Astrocyte (in vitro differentiated cells and primary cell): ENCODE data around the gene SUSD6. TPM values are rescaled to one million over a fixed set of nuclear protein-coding genes. Genes with fewer than 3 reads are reported as not detected.

ENCODE experiments used
- DNase-seq: peaks from one replicate; pipeline ENCODE4 v3.0.0-alpha.2; 2010; ENCODE audit warnings: low read depth
- FAIRE-seq: peaks from 2 replicates; lab custom pipeline; 2011; peaks lifted over from hg19 to GRCh38; lab: Jason Lieb, UNC
- H2AFZ ChIP-seq: 2 replicates; pipeline ENCODE4 v1.6.0; 2012; ENCODE audit warnings: low read depth, low read length, inconsistent platforms
- H3K27ac ChIP-seq: 2 replicates; pipeline ENCODE4 v1.5.1; 2011; ENCODE audit warnings: low read depth, low read length, inconsistent platforms
- H3K27me3 ChIP-seq: 2 replicates; pipeline ENCODE4 v1.6.0; 2011; ENCODE audit warnings: low read length, inconsistent platforms; ENCODE audit not compliant: insufficient read depth
- H3K36me3 ChIP-seq: 2 replicates; pipeline ENCODE4 v1.5.1; 2011; ENCODE audit warnings: low read length, inconsistent platforms; ENCODE audit not compliant: insufficient read depth
- H3K4me1 ChIP-seq: 2 replicates; pipeline ENCODE4 v1.5.1; 2011; ENCODE audit warnings: low read length, inconsistent platforms; ENCODE audit not compliant: insufficient read depth
- H3K4me2 ChIP-seq: 2 replicates; pipeline ENCODE4 v1.6.0; 2012; ENCODE audit warnings: low read length, inconsistent platforms
- H3K4me3 ChIP-seq: 2 replicates; pipeline ENCODE4 v1.5.1; 2011; ENCODE audit warnings: low read depth, mild to moderate bottlenecking, low read length, inconsistent platforms; ENCODE audit not compliant: insufficient read depth
- H3K79me2 ChIP-seq: 2 replicates; pipeline ENCODE4 v1.6.0; 2012; ENCODE audit warnings: mild to moderate bottlenecking, low read length, inconsistent platforms; ENCODE audit not compliant: insufficient read depth
- H3K9ac ChIP-seq: 2 replicates; pipeline ENCODE4 v1.6.0; 2012; ENCODE audit warnings: mild to moderate bottlenecking, low read length, inconsistent platforms
- H3K9me3 ChIP-seq: 2 replicates; pipeline ENCODE4 v1.5.1; 2012; ENCODE audit warnings: low read depth, mild to moderate bottlenecking, low read length, inconsistent platforms; ENCODE audit not compliant: insufficient read depth
- H4K20me1 ChIP-seq: 2 replicates; pipeline ENCODE4 v1.6.0; 2012; ENCODE audit warnings: low read length, inconsistent platforms; ENCODE audit not compliant: insufficient read depth
- H3K27ac Mint-ChIP-seq: one replicate; pipeline ENCODE4 v1.8.0; 2021; ENCODE audit warnings: mild to moderate bottlenecking, mixed read lengths; ENCODE audit not compliant: unreplicated experiment
- H3K27me3 Mint-ChIP-seq: one replicate; pipeline ENCODE4 v1.8.0; 2021; ENCODE audit warnings: low read depth, mixed read lengths; ENCODE audit not compliant: unreplicated experiment
- H3K36me3 Mint-ChIP-seq: one replicate; pipeline ENCODE4 v1.8.0; 2021; ENCODE audit warnings: low read depth, mixed read lengths; ENCODE audit not compliant: unreplicated experiment
- H3K4me1 Mint-ChIP-seq: one replicate; pipeline ENCODE4 v1.8.0; 2021; ENCODE audit warnings: low read depth, mixed read lengths; ENCODE audit not compliant: unreplicated experiment
- H3K4me3 Mint-ChIP-seq: one replicate; pipeline ENCODE4 v1.8.0; 2021; ENCODE audit warnings: mild to moderate bottlenecking, moderate library complexity, mixed read lengths; ENCODE audit not compliant: unreplicated experiment
- H3K9me3 Mint-ChIP-seq: one replicate; pipeline ENCODE4 v1.8.0; 2021; ENCODE audit warnings: mild to moderate bottlenecking, mixed read lengths; ENCODE audit not compliant: unreplicated experiment
- CTCF ChIP-seq: IDR thresholded peaks from 2 replicates; pipeline ENCODE4 v1.5.1; 2011; ENCODE audit warnings: low read depth, mild to moderate bottlenecking, inconsistent platforms, low read length, moderate library complexity; ENCODE audit not compliant: insufficient read depth
- EZH2 ChIP-seq: IDR thresholded peaks from 2 replicates; pipeline ENCODE4 v1.6.1; 2012; ENCODE audit warnings: mild to moderate bottlenecking, low read length, inconsistent platforms; ENCODE audit not compliant: insufficient read depth
- total RNA-seq: library from RNA; stranded (reverse); gene quantifications from 2 replicates; pipeline ENCODE4 v1.2.1, GENCODE V29; 2021

Gene SUSD6
- total RNA-seq, 1 donor from 2014 or later = 25.6 TPM

GRCh38 chr14:69685218-69685616 lies 73.8 kb downstream of the SUSD6 start:
- Histone ChIP-seq H3K4me3 (no peak overlapping the region), H3K4me2 (peak overlapping the region; percentile 26), H3K4me1 (peaks cover 10% of the 10 kb centered on the region), H3K36me3 (no peaks in the 10 kb centered on the region), H2AFZ (no peak overlapping the region), H3K9me3 (no peaks in the 10 kb centered on the region), H3K79me2 (peaks cover 39% of the 10 kb centered on the region), H3K9ac (no peak overlapping the region), H3K27ac (no peak overlapping the region), H4K20me1 (peaks cover 85% of the 10 kb centered on the region), H3K27me3 (no peaks in the 10 kb centered on the region)
- H3K4me3 Mint-ChIP-seq = no peak overlapping the region
- no peaks in the 10 kb centered on the region for H3K27me3 Mint-ChIP-seq
- DNase-seq = peak; percentile 51
- FAIRE-seq = no peak
- no peaks in the 10 kb centered on the region for H3K9me3 Mint-ChIP-seq
- H3K27ac Mint-ChIP-seq = no peak overlapping the region
- peaks cover 18% of the 10 kb centered on the region for H3K4me1 Mint-ChIP-seq
- TF ChIP-seq EZH2 (no peak), CTCF (no peak)
- peaks cover 5% of the 10 kb centered on the region for H3K36me3 Mint-ChIP-seq

GRCh38 chr14:69685716-69686115 lies 74.3 kb downstream of the SUSD6 start:
- no peak overlapping the region for H2AFZ ChIP-seq
- no peaks in the 10 kb centered on the region for H3K27me3 ChIP-seq
- no peak overlapping the region for H3K27ac Mint-ChIP-seq
- H3K36me3 ChIP-seq = no peaks in the 10 kb centered on the region
- peak overlapping the region; percentile 26 for H3K4me2 ChIP-seq
- H4K20me1 ChIP-seq = peaks cover 85% of the 10 kb centered on the region
- no peak overlapping the region for H3K9ac ChIP-seq
- peaks cover 35% of the 10 kb centered on the region for H3K79me2 ChIP-seq
- H3K4me3 ChIP-seq = no peak overlapping the region
- TF ChIP-seq CTCF = no peak
- TF ChIP-seq EZH2 = no peak
- H3K9me3 Mint-ChIP-seq = no peaks in the 10 kb centered on the region
- DNase-seq (peak; percentile 66), FAIRE-seq (no peak)
- peaks cover 10% of the 10 kb centered on the region for H3K4me1 ChIP-seq
- no peaks in the 10 kb centered on the region for H3K9me3 ChIP-seq
- peaks cover 8% of the 10 kb centered on the region for H3K36me3 Mint-ChIP-seq
- no peak overlapping the region for H3K27ac ChIP-seq
- no peak overlapping the region for H3K4me3 Mint-ChIP-seq
- no peaks in the 10 kb centered on the region for H3K27me3 Mint-ChIP-seq
- peaks cover 18% of the 10 kb centered on the region for H3K4me1 Mint-ChIP-seq

GRCh38 chr14:69687606-69688298 lies 76.4 kb downstream of the SUSD6 start:
- no peak overlapping the region for H3K27ac ChIP-seq
- H3K9ac ChIP-seq = no peak overlapping the region
- H3K36me3 ChIP-seq = no peaks in the 10 kb centered on the region
- Mint-ChIP-seq H3K27ac (no peak overlapping the region), H3K4me3 (no peak overlapping the region), H3K27me3 (no peaks in the 10 kb centered on the region), H3K9me3 (no peaks in the 10 kb centered on the region), H3K4me1 (peaks cover 15% of the 10 kb centered on the region), H3K36me3 (peaks cover 17% of the 10 kb centered on the region)
- H3K4me1 ChIP-seq = peaks cover 10% of the 10 kb centered on the region
- H3K4me2 ChIP-seq = no peak overlapping the region
- peaks cover 86% of the 10 kb centered on the region for H4K20me1 ChIP-seq
- no peaks in the 10 kb centered on the region for H3K27me3 ChIP-seq
- FAIRE-seq (no peak), DNase-seq (no peak)
- H3K79me2 ChIP-seq = peaks cover 34% of the 10 kb centered on the region
- no peak overlapping the region for H2AFZ ChIP-seq
- H3K4me3 ChIP-seq = no peak overlapping the region
- H3K9me3 ChIP-seq = no peaks in the 10 kb centered on the region
- TF ChIP-seq CTCF = no peak
- no peak for TF ChIP-seq EZH2
